Measurements from ENCODE around the gene HTR2C.
A peak's percentile ranks its signal among the peaks of the same experiment; 100 is the strongest.
"Not testable (repeated sequence)": the region's sequence is repeated elsewhere in the genome, so short reads cannot be mapped to it uniquely, and the experiment has no call there.

The HTR2C gene

GRCh38 chrX:114583646-114584374 lies at the start of gene HTR2C:
HTR2C (plus strand) TSS chrX:114584086; CDS start chrX:114726937, 142,851 bp downstream.
- no peak for DNase-seq

DNA sequence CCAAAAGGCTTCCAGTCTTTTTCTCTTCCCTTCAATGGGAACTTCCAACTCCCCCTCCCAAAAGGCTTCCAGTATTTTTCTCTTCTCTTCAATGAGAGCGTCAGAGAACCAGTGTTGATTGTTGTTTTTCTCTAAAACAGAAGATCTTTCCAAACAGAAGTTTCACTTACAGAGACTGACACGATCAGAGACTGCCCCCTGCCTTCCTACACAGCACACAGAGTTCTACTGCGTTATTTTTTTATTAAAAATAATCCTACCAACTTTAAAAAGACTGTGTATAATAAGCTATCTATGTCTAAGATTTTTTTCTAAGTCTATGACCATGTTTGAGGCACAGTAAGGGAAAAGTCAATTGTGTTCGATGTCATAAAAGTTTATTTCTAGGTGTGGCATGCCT lies 3.5 kb upstream of the HTR2C start:
- no peak for DNase-seq

GRCh38 chrX:114581528-114582263 lies 2.2 kb upstream of the HTR2C start:
- DNase-seq: peak; percentile 73

DNA sequence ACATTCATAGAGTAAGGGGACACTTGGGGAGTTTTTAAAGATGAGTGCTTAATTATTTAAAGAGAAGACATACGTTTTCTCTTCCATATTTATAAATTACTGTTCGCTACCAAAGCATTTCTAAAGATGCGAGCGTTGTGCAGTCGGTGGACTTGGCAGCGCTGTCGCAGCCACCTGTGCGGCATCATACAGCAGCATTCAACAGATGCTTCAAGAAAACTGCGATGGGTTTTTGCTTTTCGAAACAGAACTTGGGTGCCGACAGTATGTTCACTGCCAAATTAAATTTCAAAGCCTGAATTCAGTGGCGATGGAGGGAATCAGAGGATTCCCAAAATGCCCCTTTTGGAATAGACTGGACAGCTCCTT lies 1.6 kb upstream of the HTR2C start:
- DNase-seq: no peak

- peak; percentile 58 for DNase-seq
Measured at GRCh38 chrX:114582698-114583395, 1.0 kb upstream of the HTR2C start.

GRCh38 chrX:114584375-114584943 lies 573 bp downstream of the HTR2C start:
- peak; percentile 68 for DNase-seq

GRCh38 chrX:114584983-114585842 lies 1.3 kb downstream of the HTR2C start:
- DNase-seq: no peak

DNA sequence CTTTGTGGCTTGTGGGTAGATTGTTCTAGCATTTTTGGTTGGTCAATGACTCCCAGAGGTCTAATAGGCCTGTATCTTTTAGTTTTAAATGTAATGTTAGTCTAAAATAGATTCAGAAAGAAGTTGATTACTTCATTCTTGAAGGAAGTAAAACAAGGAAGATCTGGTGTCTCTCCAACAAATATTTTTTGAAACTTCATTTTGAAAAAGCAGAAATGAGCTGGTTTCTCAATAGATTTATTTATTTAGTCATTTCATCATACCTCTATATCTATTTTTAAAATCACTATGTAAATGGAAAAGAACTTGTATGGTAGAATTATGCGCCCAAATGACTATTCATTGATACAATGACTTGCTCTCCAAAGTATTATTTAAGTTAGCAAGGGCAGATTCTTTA lies 7.2 kb downstream of the HTR2C start:
- DNase-seq: no peak

DNA sequence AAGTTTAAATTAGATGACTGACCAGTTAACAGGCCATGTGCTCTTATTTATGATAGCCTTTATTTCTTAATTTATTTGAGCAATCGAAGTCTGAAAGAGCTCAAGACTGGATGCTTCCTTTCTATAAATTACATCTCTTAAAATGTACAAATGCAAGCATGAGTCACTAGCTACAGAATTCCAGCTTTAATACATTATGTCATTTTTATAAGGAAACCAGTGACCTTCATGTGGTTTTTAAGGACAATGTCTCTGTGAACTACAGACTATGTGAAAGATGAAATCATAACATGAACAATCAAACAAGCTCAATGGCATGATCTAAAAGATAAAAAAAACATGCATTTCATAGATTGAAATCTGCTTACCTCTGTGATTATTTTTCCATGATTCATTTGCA lies 15.4 kb downstream of the HTR2C start:
- no peak for DNase-seq

GRCh38 chrX:114599911-114600310 lies 16.0 kb downstream of the HTR2C start:
- DNase-seq: no peak

DNA sequence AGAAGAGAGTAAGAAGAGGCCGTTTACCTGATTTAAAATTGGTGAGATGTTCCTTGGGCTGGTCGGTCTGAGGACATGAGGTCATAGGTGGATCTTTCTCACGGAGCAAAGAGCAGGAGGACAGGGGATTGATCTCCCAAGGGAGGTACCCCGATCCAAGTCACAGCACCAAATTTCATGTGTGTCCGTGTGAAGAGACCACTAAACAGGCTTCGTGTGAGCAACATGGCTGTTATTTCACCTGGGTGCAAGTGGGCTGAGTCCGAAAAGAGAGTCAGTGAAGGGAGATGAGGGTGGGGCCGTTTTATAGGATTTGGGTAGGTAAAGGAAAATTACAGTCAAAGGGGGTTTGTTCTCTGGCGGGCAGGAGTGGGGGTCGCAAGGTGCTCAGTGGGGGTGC lies 22.7 kb downstream of the HTR2C start:
- DNase-seq: not testable (repeated sequence)

DNA sequence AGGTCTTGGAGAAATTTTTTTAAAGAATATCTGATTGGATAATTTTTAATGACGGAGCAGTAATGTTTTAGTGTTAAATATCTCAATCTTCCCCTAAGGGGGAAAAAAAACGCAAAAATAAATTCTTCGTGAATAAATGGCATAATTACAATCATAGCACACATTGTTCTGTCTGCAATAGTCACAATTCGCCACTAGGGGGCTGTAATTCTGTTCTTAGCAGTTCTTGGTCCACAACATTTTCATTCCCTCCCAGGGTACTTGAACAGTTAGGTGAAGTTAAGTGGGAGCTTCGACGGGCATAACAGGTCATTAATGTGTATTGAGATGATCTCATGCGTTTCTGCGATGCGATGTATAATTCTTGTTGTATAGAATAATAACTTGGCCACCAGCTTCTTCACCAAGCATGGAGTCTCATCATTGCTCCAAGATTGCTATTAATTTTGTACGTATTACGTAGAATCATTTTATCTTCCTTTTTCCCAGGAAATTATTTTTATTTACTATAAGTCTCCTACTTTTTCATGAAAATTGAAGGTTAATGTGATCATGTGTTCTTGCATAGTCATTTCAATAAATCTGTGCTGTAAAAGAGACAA lies 27.2 kb downstream of the HTR2C start:
- no peak for DNase-seq

- no peak for DNase-seq
Measured at GRCh38 chrX:114615765-114616164, 31.9 kb downstream of the HTR2C start.

DNA sequence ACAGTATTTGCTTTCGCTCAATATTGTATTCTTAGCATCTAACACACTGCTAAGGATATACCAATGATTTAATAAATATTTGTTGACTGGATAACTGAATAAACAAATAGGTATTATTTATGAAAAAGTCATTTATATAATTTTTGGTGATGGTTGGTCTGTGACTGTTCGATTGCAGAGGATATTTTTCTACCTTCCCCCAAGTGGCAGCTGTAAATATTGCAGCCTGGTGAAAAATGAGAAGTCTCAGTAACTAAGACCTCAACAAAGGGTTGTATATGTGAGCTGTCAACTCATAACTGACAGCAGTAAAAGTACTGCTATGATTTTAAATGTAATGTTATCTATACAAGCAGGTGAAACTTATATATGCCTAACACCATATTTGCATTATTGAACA lies 36.0 kb downstream of the HTR2C start:
- DNase-seq: no peak

DNA sequence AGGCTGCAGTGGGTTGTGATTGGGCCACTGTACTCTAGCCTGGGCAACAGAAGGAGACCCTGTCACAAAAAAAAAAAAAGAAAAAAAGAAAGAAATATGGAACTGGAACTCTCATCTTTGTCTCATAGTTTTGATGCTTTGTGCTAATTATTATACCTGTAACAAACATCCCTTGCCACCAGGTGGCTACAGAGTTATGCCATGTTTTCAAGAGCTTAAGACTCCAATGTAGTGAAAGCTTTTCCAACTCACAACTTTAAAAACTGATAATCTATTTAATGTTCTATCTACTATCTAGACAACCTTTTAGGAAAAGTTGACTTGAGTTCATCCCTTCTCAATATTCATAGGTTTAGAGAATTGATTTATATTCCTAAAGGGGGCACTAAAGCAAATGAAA lies 42.4 kb downstream of the HTR2C start:
- no peak for DNase-seq

GRCh38 chrX:114635986-114636385 lies 52.1 kb downstream of the HTR2C start:
- DNase-seq: no peak

DNA sequence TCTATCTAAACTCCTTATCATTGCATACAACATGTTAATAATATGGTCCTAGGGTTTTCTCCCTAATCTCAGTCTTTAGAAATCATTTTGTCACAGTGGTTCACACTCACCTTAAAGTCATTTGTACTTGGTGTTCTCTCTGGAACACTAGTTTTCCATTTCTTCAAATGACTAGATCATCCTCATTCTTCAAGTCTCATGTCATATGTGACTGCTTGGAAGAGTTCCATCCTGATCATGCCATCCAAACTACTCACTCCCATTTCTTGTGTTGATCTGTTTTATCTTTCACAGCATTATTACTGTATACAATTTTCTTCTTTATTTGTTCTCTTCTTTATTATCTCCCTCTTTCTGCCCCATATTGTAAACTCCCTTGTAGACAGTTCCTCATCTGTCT lies 66.5 kb downstream of the HTR2C start:
- no peak for DNase-seq

GRCh38 chrX:114675365-114675764 lies 91.5 kb downstream of the HTR2C start:
- DNase-seq: no peak

DNA sequence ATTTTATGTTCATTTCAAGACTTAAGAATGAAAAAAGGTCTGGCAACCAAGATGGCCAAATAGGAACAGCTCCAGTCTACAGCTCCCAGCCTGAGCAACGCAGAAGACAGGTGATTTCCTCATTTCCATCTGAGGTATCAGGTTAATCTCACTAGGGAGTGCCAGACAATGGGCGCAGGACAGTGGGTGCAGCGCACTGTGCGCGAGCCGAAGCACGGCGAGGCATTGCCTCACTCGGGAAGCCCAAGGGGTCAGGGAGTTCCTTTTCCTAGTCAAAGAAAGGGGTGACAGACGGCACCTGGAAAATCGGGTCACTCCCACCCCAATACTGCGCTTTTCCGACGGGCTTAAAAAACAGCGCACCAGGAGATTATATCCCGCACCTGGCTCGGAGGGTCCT lies 116.6 kb downstream of the HTR2C start:
- DNase-seq: not testable (repeated sequence)

DNA sequence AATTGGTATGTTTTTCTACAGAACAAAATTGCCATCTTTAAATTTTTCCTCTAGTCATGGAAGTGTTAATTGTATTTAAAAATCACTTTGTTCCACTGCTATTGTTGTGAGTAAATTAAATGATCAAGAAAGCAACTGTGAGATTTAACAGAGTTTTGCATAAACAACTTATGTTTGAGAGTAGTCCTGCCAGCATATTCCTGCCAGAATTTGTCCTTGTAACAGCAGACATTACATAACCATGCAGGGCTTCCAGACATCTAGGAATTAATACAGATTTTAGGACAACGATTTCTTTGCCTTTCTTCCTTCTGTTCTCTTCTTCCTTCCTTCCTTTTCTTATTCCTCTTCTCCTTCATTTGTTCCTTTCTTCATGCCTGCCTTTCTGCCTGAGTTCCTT lies 125.5 kb downstream of the HTR2C start:
- no peak for DNase-seq

GRCh38 chrX:114710571-114710970 lies 126.7 kb downstream of the HTR2C start:
- DNase-seq: no peak

GRCh38 chrX:114712466-114712865 lies 128.6 kb downstream of the HTR2C start:
- no peak for DNase-seq

Measured in islet precursor cell (in vitro differentiated cells).